Activated naive CD4-positive, alpha-beta T cell treated with anti-CD3 and anti-CD28 coated beads, Interleukin-2, amount 50 U/mL, for 16 hours (primary cell): Measurements from ENCODE around the gene DEPDC7.

Source experiments
- DNase-seq: peaks from one replicate; pipeline ENCODE4 v3.0.0-alpha.2; 2020

Gene DEPDC7

GRCh38 chr11:33063326-33063881, 47.7 kb downstream of the DEPDC7 start:
- no peak for DNase-seq

GRCh38 chr11:33064033-33064825, 48.6 kb downstream of the DEPDC7 start:
- DNase-seq, result no peak

GRCh38 chr11:33064866-33065265, 49.2 kb downstream of the DEPDC7 start:
- DNase-seq, result no peak

GRCh38 chr11:33065445-33066178, 49.9 kb downstream of the DEPDC7 start:
- peak; percentile 78 for DNase-seq

GRCh38 chr11:33067294-33067693, 51.6 kb downstream of the DEPDC7 start:
- no peak for DNase-seq

GRCh38 chr11:33068611-33069340, 53.1 kb downstream of the DEPDC7 start:
- DNase-seq, result no peak

GRCh38 chr11:33072465-33072864, 56.8 kb downstream of the DEPDC7 start:
- DNase-seq, result no peak
